H1 (cell line): ENCODE results near the gene PTGES2. TPM values are rescaled to one million over a fixed set of nuclear protein-coding genes. Genes with fewer than 3 reads are reported as not detected.

Experiments
- ASH2L ChIP-seq: fragments of 200-600, 300-600 bp; sonication (generic); IDR thresholded peaks from one replicate; pipeline ENCODE4 v1.7.1; 2017; ENCODE audit warnings: low read length
- ATF2 ChIP-seq: IDR thresholded peaks from 2 replicates; pipeline ENCODE4 v1.6.1; 2012; ENCODE audit warnings: low read length, inconsistent platforms
- CHD7 ChIP-seq: fragments of 300-600 bp; sonication (generic); IDR thresholded peaks from 2 replicates; pipeline ENCODE4 v1.7.1; 2012; ENCODE audit warnings: low read length, moderate library complexity, mild to moderate bottlenecking, inconsistent platforms; ENCODE audit not compliant: insufficient replicate concordance
- EP300 ChIP-seq, 2 experiments: IDR thresholded peaks; 1 replicate in 1 of 2; 2 replicates in 1 of 2; pipeline ENCODE4 v1.6.1; 2011 to 2012; ENCODE audit warnings: low read depth in 2 of 2, low read length in 2 of 2, mild to moderate bottlenecking in 2 of 2, borderline replicate concordance in 1 of 2, inconsistent platforms in 1 of 2, moderate library complexity in 1 of 2
- MAX ChIP-seq: IDR thresholded peaks from 2 replicates; pipeline ENCODE4 v1.6.1; 2012; ENCODE audit warnings: inconsistent platforms
- RAD21 ChIP-seq, 2 experiments: IDR thresholded peaks in 1 of 2; conservative IDR thresholded peaks in 1 of 2; 2 replicates each; pipeline ENCODE4 v1.6.1; 2011; ENCODE audit warnings: low read depth in 2 of 2, low read length in 2 of 2, improper control_type of control experiment in 1 of 2, inconsistent platforms in 1 of 2, mild to moderate bottlenecking in 1 of 2, moderate library complexity in 1 of 2
- SUZ12 ChIP-seq: fragments of 200-600 bp; sonication (generic); IDR thresholded peaks from 2 replicates; pipeline ENCODE4 v1.6.1; 2012; ENCODE audit warnings: mild to moderate bottlenecking, inconsistent platforms, low read length, moderate library complexity, mixed read lengths
- polyA plus RNA-seq, 7 experiments: library from polyadenylated mRNA; depleted of rRNA in 3 of 7; stranded (reverse) in 5 of 7; unstranded in 2 of 7; fragments of >200 nt in 5 of 7; fragments of 200-250 nt in 2 of 7; gene quantifications; 1 replicate in 5 of 7; 2 replicates in 1 of 7; 4 replicates in 1 of 7; pipeline versions ENCODE4 v1.2.1 to v1.2.3, GENCODE V29; 2011 to 2013; ENCODE audit warnings: missing spikeins in 2 of 7, mixed read lengths in 2 of 7
- total RNA-seq: library from RNA; stranded (reverse); fragmentation: NEBNext Ultra II Directional; extraction: Animal tissue kit (Norgen Biotek cat#: 25700); gene quantifications from 2 replicates; pipeline ENCODE4 v1.2.1, GENCODE V29; 2021

PTGES2 gene
- total and polyA plus RNA-seq, 2 of the 8 experiments (the other 6 are each of a cell fraction or from before 2014, with no cell fraction given), result 80.7 to 81.2 TPM

GRCh38 chr9:128107468-128108268 is 19.9 kb downstream of the PTGES2 start (continued):
- no peak for TF ChIP-seq CHD7
- no peak for TF ChIP-seq ASH2L
- no peak for TF ChIP-seq MAX
- no peak for TF ChIP-seq EP300 (IDR thresholded peaks at IDR 0.05; ENCODE audit: borderline replicate concordance in 1 of 2, low read depth in 2 of 2, low read length in 2 of 2)
- no peak for TF ChIP-seq SUZ12
- TF ChIP-seq ATF2, result no peak
- TF ChIP-seq RAD21 (IDR thresholded peaks at IDR 0.05 in 1 of 2, conservative IDR thresholded peaks at IDR 0.05 in 1 of 2; ENCODE audit: low read depth in 2 of 2, low read length in 2 of 2), result no peak
